Measurements from ENCODE around the gene NAA40.
"Not testable (repeated sequence)": the region's sequence is repeated elsewhere in the genome, so short reads cannot be mapped to it uniquely, and the experiment has no call there.

Gene NAA40

DNA sequence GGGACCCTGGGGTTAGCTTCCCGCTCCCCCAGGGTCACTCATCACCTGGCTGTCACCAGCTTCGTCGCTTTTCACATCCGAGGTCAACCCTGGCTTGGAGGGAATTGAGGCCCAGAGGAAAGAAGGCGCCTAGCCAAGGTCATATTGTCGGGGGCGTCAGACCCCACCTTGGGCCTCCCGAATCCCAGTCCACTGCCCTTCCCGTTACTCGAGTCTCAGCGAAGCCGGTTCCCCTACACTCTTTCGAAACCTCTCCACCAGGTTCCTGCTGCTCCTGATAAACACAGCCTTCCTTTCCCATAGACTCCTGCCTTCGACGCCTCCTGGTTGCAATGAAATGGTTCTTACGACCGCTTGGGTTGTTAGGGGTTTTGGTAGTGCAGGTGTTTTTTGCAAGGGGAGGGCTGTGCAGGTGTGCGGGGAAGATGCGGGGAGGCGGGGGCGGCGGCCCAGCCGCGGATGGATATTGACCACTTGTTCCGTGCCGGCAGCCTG, 642 bp downstream of the NAA40 start:
- ATAC-seq (no peak), DNase-seq (no peak)

DNA sequence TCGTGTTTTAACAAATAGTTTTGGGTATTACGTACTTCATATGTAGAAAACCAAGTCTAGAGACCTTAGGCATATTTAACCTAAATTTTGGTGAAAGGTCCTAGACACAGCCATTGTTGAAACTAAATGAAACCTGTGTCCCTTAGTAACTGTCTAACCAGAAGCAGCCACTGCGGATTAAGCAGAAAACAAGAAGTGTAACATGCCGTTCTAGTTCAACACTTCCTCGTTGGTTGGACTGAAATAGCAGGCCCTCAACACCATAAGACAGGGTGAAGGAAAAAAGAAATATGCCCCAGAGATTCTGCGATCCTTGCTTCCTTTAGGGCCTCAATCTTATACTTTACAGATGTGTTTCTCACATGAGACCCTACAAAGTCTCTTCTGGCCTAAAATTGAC, 2.0 kb downstream of the NAA40 start:
- DNase-seq (no peak), ATAC-seq (no peak)

- DNase-seq (no peak), ATAC-seq (no peak)
These were observed 3.1 kb downstream of the NAA40 start for GRCh38 chr11:63941901-63942300.

- ATAC-seq (no peak), DNase-seq (no peak)
These were observed 4.0 kb downstream of the NAA40 start for GRCh38 chr11:63942803-63943202.

DNA sequence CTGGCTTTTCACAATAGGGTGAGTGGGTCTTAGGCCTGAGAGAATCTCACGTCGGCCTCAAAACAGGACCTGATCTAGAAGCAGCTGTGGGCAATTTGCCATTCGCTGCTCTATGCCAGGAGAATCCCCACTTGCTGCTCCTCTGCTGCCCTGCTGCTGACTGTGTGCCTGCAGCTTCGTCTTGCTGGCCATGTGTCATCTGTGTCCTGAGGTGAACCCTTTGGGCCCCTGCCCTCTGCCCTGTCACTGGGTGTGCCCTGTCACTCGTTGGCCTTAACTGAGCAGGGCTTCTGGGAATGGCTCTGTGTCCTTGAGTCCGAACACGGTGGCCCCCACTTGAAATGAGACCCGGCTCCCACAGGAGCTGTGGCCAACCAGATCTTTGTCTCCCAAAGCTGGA, 6.2 kb downstream of the NAA40 start:
- no peak for ATAC-seq
- DNase-seq = no peak

- peak; percentile 49 for DNase-seq
- no peak for ATAC-seq
These were observed 6.8 kb downstream of the NAA40 start for GRCh38 chr11:63945477-63946163.

DNA sequence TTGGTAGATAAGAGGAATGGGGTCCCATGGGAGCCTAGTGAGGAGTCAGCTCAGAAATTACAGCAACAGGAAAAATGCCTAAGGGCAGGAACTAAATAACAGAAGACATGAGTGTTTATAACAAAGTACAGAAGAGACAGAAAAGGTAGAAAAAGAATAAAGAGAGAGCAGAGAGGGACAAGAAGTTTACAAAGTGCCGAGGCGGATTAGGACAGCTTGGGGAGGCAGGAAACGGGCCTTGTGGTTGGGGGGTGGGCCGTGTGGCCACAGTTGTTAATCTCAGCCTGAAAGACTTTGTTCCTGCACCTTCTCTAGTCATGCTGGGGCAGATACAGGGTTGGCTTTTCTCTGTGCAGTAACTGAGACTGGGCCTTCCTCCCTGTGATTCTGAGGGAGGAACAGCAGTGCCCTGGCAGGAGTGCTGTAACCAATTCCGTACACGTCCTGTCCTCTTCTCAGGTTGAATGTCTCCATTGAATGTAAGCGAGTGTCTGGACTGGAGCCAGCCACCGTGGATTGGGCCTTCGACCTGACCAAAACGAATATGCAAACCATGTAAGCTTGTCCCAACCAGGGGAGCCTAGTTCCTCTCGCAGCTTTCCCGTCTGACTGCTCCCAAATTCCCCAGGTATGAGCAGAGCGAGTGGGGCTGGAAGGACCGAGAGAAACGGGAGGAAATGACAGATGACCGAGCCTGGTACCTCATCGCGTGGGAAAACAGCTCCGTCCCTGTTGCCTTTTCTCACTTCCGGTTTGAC, 13.2 kb downstream of the NAA40 start:
- DNase-seq (peak; percentile 42), ATAC-seq (peak; percentile 68)

DNA sequence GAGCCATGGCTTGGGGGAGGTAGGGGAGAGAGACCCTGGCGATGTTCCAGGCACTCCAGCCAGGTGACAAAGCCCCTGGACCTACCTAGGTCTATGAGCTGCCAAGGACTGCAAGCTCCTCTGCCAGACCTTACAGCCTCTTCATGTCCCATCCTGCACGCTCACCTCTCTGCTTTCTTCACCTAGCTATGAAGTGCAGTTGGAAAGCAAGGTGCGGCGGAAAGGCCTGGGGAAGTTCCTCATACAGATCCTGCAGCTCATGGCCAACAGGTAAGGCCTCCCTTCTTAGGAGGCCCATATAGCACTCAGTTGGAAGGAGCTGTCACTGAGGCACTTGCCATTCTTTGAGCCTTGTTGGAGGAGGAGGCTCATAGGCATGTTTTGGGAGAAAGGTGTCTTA, 13.8 kb downstream of the NAA40 start:
- ATAC-seq (no peak), DNase-seq (no peak)

- ATAC-seq = no peak
- no peak for DNase-seq
These were observed 19.2 kb downstream of the NAA40 start for GRCh38 chr11:63958008-63958407.

GRCh38 chr11:63961608-63962412, 23.0 kb downstream of the NAA40 start:
- ATAC-seq = peak; percentile 36

DNA sequence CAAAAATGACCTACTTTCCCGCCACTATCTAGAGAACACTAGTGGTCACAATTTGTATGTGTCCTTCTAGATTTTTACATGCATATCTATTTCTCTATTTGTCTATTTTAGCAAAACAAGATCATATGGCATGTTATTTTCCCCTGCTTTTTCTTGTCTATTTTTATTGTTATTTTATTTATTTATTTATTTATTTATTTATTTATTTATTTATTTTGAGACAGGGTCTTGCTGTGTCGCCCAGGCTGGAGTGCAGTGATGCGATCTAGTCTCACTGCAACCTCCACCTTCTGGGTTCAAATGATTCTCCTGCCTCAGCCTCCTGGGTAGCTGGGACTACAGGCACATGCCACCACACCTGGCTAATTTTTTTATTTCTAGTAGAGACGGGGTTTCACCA, 25.1 kb downstream of the NAA40 start:
- ATAC-seq, DNase-seq: not testable (repeated sequence)

More at GRCh38 chr11:63961608-63962412, 23.0 kb downstream of the NAA40 start:
- no peak for DNase-seq

- DNase-seq = no peak
- no peak for ATAC-seq
These were observed 27.6 kb downstream of the NAA40 start for GRCh38 chr11:63966444-63966843.

DNA sequence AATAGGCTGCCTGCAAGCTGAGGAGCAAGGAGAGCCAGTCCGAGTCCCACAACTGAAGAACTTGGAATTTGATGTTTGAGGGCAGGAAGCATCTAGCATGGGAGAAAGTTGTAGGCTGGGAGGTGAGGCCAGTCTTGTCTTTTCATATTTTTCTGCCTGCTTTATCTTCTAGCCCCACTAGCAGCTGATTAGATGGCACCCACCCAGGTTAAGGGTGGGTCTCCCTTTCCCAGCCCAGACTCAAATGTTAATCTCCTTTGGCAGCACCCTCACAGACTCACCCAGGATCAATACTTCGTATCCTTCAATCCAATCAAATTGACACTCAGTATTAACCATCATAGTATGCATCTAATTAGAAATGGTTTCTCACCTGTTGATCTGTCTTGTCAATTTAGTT, 30.7 kb downstream of the NAA40 start:
- no peak for ATAC-seq

DNA sequence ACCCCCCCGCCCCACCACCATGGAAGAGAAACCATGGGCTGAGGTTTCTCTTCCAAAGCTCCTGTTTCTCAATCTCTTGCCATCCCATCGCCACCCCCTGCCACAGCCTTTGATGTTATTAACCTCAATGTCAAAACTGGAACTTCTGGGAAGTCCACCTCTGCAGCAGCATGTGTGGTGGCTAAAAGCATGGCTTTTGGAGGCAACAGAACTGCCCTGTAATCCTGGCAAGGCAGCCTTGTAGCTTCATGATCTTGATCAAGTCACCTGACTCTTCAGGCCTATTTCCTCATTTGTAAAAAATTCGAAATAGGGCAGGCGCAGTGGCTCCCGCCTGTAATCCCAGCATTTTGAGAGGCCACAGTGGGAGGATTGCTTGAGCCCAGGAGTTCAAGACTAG, 32.1 kb downstream of the NAA40 start:
- ATAC-seq (no peak), DNase-seq (no peak)

More for the DNA sequence above, 30.7 kb downstream of the NAA40 start:
- no peak for DNase-seq

GRCh38 chr11:63973912-63974258, 35.1 kb downstream of the NAA40 start:
- not testable (repeated sequence) for ATAC-seq, DNase-seq

DNA sequence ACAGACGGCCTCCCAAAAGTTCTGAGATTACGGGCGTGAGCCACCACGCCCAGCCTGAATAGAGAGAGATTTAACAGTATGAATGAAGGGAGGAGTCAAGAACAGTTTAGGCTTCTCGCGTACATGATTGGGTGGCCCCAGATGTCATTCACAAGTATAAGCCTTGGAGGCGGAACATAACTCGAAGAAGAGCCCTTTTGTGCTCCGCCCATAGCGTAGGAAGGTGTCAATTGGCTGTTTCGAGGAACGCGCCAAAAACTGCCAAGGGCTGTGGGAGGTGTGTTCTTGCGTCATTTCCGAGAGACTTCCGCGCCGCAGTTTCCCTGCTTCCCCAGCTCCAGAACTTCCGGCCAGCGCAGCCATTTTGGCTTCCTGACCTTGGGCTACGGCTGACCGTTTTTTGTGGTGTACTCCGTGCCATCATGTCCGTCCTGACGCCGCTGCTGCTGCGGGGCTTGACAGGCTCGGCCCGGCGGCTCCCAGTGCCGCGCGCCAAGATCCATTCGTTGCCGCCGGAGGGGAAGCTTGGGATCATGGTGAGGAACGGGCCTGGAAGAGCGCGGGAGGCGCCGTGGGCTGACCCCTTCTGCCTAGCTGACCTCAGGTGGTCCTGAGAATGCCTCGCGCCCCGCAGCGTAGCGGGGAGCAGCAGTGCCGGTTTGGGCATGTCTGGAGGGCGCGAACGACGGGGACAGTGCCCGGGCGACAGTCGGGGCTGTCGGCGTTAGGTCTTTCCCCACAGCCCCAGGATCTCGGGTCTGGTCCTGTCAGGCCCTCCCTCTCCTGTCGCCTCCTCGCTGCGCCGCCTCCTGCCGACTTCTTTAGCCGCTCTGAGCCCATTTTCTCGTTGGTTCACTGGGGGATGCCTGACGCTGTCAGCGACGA, 35.7 kb downstream of the NAA40 start, which contains the start of gene COX8A:
Gene COX8A, plus strand, starts transcription at position 362 of the 885 bp plus-strand sequence. Its CDS starts 61 bp downstream, at position 423.
- ATAC-seq (peak; percentile 99), DNase-seq (peak; percentile 92)

GRCh38 chr11:63978551-63979239, 39.9 kb downstream of the NAA40 start:
- DNase-seq (no peak), ATAC-seq (no peak)

DNA sequence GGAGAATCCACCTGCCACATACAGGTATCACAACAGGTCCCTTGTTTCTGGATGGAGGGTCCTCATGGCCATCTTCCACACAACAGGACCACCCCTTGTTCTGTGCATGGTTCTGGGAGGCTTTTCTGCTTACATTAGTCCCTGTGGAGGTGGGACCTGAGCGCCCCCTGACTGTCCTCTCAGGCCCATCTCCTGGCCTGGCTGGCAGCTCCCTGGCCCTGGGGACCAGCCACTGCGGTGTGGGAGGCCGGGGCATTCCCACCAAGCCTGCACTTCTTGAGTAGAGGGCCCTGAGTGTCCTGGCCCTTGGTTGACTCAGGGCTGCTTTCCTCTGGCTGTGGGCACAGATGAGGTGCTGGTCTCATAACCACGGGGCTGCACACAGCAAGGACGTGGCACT, 40.6 kb downstream of the NAA40 start:
- DNase-seq (no peak), ATAC-seq (no peak)

DNA sequence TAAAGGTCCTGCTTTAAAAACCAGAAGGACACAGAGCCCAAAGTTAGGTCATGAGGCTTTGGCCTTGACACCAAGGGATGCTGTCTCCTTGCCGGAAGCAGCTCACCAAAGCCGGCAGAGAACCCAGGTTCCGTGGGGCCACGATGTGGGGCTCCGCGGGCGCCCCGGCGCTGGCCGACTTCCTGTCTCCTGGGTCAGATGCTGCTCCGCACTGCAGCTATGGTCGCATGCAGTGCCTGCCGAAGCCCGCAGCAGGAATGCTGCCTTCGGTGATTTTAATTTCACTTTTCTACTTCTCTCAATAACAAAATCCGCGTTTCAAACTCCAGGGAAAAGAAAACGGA, 47.0 kb downstream of the NAA40 start:
- DNase-seq = peak; percentile 80
- peak; percentile 81 for ATAC-seq

- peak; percentile 90 for DNase-seq
- peak; percentile 91 for ATAC-seq
These were observed 47.5 kb downstream of the NAA40 start, which contains the start of gene OTUB1 for GRCh38 chr11:63986156-63986931. TSS of gene OTUB1 (plus strand) at chr11:63986438. CDS start at chr11:63986457, 19 bp downstream.
